GM12864 (cell line): ENCODE results near the gene CCDC167.

ENCODE experiments used
- DNase-seq: peaks from one replicate; pipeline ENCODE4 v3.0.0-alpha.2; 2011; ENCODE audit warnings: low read depth
- H3K4me3 ChIP-seq: 2 replicates; pipeline ENCODE4 v1.5.1; 2011; ENCODE audit warnings: mild to moderate bottlenecking, low read depth, low read length, control low read depth
- TF ChIP-seq, protein P1 (sequence below): IDR thresholded peaks from 2 replicates; pipeline ENCODE4 v1.5.1; 2011; ENCODE audit warnings: low read depth, mild to moderate bottlenecking, moderate library complexity, low read length, control low read depth, inconsistent platforms; ENCODE audit errors: missing control alignments

Gene CCDC167

DNA sequence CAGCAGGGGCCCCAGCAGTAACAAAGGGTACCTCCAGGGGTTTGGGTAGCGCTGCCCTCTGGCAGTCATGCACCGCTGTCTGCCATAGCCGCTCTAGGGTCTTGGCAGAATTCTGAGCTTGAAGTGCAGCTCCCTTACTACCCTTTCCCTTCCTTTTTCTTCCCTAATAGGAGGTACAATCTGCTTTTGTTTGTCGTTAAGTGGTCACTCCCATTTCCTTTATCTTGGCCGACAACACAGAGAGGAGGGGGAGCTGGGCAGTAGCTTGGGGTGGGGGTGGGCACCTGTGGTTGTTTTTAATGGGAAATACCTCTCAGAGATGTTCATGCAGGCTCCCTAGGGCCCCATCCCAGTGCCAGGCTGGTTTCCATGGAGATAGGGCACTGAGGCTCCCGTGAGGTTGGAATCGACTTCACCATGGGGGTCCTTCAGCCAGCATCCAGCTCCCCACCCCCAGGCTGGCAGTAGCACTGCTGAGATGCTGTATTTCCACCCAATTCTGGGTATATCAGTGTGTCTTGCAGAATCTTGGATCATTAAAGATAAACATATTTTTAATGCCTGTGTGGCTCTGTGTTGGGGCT is 18.6 kb downstream of the CCDC167 start:
- TF ChIP-seq, protein P1, sequence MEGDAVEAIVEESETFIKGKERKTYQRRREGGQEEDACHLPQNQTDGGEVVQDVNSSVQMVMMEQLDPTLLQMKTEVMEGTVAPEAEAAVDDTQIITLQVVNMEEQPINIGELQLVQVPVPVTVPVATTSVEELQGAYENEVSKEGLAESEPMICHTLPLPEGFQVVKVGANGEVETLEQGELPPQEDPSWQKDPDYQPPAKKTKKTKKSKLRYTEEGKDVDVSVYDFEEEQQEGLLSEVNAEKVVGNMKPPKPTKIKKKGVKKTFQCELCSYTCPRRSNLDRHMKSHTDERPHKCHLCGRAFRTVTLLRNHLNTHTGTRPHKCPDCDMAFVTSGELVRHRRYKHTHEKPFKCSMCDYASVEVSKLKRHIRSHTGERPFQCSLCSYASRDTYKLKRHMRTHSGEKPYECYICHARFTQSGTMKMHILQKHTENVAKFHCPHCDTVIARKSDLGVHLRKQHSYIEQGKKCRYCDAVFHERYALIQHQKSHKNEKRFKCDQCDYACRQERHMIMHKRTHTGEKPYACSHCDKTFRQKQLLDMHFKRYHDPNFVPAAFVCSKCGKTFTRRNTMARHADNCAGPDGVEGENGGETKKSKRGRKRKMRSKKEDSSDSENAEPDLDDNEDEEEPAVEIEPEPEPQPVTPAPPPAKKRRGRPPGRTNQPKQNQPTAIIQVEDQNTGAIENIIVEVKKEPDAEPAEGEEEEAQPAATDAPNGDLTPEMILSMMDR: no peak
- no peak overlapping the region for H3K4me3 ChIP-seq
- no peak for DNase-seq

DNA sequence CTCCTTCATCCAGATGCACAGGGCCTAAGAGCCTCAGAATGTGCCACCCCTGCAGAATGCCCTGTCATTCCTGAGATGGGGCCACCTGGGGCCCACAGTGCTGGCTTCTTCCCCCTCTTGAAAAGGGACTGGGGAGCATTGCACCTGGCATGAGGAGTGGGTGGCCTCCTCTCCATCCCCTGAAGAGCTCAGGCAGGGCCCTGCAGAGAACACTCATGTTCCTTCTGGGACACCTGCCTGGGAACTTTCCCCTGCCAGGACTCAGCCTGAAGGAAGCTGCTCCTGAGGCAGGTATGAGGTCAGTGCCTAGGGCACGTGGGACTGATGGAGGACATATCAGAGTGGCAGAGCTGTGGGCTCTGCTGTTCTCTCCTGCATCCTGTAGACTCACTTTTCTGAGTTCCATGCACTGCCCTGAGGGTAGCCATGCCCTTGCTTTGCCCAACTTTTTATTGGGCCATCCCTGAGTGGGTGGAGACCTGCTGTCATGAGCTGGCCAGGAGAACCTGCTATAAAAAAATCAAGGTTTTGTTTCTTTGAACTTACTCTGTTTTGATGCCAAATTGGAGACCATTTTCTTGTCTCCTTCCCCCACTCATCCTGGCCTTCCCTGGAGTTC is 19.5 kb downstream of the CCDC167 start:
- no peak overlapping the region for H3K4me3 ChIP-seq
- DNase-seq: no peak
- TF ChIP-seq, protein P1: no peak

DNA sequence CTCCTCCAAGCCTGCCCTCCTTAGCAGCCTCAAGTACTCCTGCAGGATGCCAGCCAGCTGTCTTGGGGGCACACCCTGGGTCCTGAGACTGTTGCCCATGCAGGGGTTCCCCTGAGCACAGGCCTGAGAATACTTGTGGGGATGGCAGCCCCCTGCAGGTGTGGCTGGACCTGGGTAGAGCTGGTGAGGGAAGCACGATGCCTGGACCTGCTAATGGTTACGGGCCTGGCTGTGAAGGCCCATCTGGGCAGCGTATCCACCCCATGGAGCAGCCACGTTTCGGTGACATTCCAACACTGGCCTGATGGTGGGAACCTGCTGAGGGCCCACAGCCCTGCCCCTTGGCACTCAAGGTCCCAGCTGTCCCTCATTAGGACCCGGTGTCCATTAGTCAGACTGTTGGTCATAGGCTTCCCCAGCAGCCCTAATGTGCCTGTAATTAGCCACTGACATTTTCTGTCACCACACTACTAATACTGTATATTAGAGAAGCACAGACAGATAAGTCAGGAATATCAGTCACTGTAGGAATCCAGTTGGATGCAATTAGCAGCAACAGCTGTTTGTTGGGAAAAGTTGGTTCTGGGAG is 20.3 kb downstream of the CCDC167 start:
- TF ChIP-seq, protein P1: no peak
- no peak for DNase-seq
- no peak overlapping the region for H3K4me3 ChIP-seq

DNA sequence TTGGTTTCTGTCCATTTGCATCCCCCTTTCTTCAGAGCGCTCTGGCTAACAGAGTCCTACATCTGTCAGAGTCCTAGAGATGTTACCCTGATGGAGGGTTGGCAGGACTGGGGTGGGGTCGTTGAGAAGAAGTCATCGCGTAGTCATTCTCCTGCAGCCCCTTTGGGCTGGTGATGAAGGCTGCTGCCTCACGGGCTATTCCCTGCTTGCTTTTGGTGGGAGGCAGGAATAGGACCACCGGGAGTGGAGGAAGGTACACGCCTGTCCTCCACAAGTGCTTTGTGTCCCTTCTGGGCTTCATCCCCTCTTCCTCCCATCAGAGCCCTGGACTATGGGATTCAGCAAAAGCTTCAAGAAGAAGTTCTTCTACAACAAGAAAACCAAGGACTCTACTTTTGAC is 20.9 kb downstream of the CCDC167 start:
- DNase-seq: no peak
- TF ChIP-seq, protein P1: no peak
- H3K4me3 ChIP-seq: no peak overlapping the region

DNA sequence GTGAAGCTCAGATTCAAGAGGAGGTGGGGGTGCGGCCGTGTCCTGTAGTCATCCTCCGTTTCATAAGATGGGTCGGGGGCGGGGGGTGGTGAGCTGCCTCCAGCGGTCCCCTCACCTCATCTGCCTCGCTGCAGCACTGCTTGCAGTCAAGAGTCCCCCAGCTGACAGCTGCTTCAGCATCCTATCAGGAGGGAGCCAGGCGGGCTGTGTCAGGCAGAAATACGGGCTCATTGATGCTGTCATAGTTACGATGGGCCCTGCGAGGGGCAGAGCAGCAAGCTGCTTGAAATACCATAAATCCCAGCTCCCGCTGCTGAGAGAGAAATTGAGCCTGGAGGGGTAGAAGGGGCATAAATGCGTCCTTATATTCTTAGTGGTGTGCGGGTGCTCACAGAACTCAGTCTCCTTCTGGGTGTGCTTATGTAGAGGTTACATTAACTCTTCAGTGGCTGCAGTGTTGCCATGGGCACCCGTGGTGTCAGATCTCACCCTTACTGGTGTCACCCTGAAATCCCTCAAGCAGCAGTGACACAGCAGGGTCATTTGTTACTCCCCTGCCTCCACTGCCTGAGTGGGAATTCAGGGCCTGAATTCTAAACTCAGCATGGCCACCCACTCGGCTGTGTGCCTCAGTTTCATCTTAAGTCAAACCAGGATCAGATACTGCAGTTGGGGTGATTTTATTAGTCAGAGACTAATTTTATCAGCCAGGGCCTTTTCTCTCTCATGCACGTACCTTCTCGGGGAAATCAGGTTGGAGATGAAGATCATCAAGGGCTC is 21.8 kb downstream of the CCDC167 start:
- no peak for DNase-seq

DNA sequence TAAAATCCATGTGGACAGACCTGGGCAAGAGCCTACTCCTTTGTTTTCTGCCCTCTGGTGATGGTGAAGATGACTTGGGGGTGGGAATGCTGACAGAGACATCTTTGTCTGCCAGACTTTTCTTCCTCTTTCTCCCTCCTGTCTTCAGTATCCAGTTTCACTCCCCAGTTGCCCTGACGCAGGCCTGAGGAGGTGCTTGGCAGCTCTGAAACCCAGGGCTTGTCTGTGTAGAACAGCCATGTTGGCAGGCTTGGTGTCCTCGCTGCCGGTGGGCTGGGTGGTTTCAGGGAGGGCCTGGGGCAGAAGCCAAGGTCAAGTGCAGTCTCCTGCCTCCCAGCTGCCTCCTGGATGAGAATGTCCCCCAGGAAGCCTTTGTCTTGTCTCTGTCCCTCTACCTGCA is 22.5 kb downstream of the CCDC167 start:
- no peak overlapping the region for H3K4me3 ChIP-seq
- TF ChIP-seq, protein P1: no peak
- no peak for DNase-seq

More for the DNA sequence above, 21.8 kb downstream of the CCDC167 start:
- TF ChIP-seq, protein P1: no peak
- no peak overlapping the region for H3K4me3 ChIP-seq
